K562 (cell line): ENCODE measurements around the gene TMEM150A. TPM values are rescaled to one million over a fixed set of nuclear protein-coding genes. Genes with fewer than 3 reads are reported as not detected.

Experiments used
- CTBP1 ChIP-seq: fragments of 450-650 bp; IDR thresholded peaks from 2 replicates; pipeline ENCODE4 v1.6.1; 2016; ENCODE audit warnings: borderline replicate concordance
- GATAD2A ChIP-seq: fragments of 450-650 bp; IDR thresholded peaks from 2 replicates; pipeline ENCODE4 v1.6.1; 2017
- KDM1A ChIP-seq, 2 experiments: fragments of 450-650 bp; IDR thresholded peaks; 2 replicates each; pipeline ENCODE4 v1.6.1; 2016; ENCODE audit warnings: mild to moderate bottlenecking in 2 of 2
- KLF1 ChIP-seq: fragments of 450-650 bp; IDR thresholded peaks from 2 replicates; pipeline ENCODE4 v1.6.1; 2016; ENCODE audit warnings: missing genetic modification characterization, missing compliant biosample characterization
- NFYB ChIP-seq: IDR thresholded peaks from 2 replicates; pipeline ENCODE4 v1.6.1; 2011; ENCODE audit warnings: mild to moderate bottlenecking, moderate library complexity; ENCODE audit not compliant: insufficient read length; ENCODE audit errors: extremely low read depth
- PML ChIP-seq: IDR thresholded peaks from 2 replicates; pipeline ENCODE4 v1.6.1; 2012; ENCODE audit warnings: low read length, inconsistent platforms
- RBM22 ChIP-seq: fragments of 200-400 bp; formaldehyde crosslinking; IDR thresholded peaks from 2 replicates; pipeline ENCODE4 v1.6.1; 2018; ENCODE audit warnings: low read length, low read depth; ENCODE audit not compliant: poor library complexity, severe bottlenecking
- SMARCB1 ChIP-seq: IDR thresholded peaks from 2 replicates; pipeline ENCODE4 v1.6.1; 2011; ENCODE audit warnings: improper control_type of control experiment, low read depth; ENCODE audit not compliant: insufficient read length
- SRF ChIP-seq, 2 experiments: fragments of 250-450, 450-650 bp in 1 of 2; sonication (Bioruptor Pico) in 1 of 2; sonication (generic) in 1 of 2; formaldehyde crosslinking; IDR thresholded peaks; 2 replicates each; pipeline versions ENCODE4 v1.5.0 to v1.5.1; 2020 to 2022; ENCODE audit warnings: mild to moderate bottlenecking in 1 of 2, missing genetic modification reagents in 1 of 2
- ZBED1 ChIP-seq: IDR thresholded peaks from 2 replicates; pipeline ENCODE4 v1.6.1; 2014
- ZNF140 ChIP-seq: fragments of 250-450 bp; sonication (Bioruptor Pico); IDR thresholded peaks from 2 replicates; pipeline ENCODE4 v1.8.0; 2021; ENCODE audit warnings: moderate library complexity, mild to moderate bottlenecking, inconsistent platforms
- ZNF274 ChIP-seq: IDR thresholded peaks from 2 replicates; pipeline ENCODE4 v1.6.1; 2011; ENCODE audit warnings: low read depth, mild to moderate bottlenecking, low read length, moderate library complexity, borderline replicate concordance
- ZNF830 ChIP-seq: fragments of 250-450 bp; sonication (Bioruptor Pico); IDR thresholded peaks from 2 replicates; pipeline ENCODE4 v1.5.0; 2021; ENCODE audit warnings: mild to moderate bottlenecking
- polyA plus RNA-seq, 8 experiments: library from polyadenylated mRNA; depleted of rRNA in 4 of 8; stranded (reverse) in 5 of 8; unstranded in 3 of 8; fragments of >200 nt; fragmentation: Nextera tagmentation in 2 of 8; fragmentation: Illumina TruSeq in 1 of 8; extraction: Ambion mirVana in 2 of 8; extraction: Trizol in 1 of 8; gene quantifications; 2 replicates each; pipeline versions ENCODE4 v1.2.1 to v1.2.3, GENCODE V29; 2011 to 2014; ENCODE audit warnings: inconsistent platforms in 1 of 8, missing spikeins in 1 of 8
- total RNA-seq, 7 experiments: library from RNA; depleted of rRNA in 6 of 7; stranded (reverse); fragments of >200 nt in 6 of 7; fragmentation: Illumina TruSeq in 2 of 7; extraction: Trizol in 2 of 7; gene quantifications; 2 replicates each; pipeline versions ENCODE4 v1.2.1 to v1.2.3, GENCODE V29; 2011 to 2021; ENCODE audit warnings: low replicate concordance in 1 of 7
- TF ChIP-seq, protein P1 (sequence below): fragments of 150-350 bp; conservative IDR thresholded peaks from 2 replicates; pipeline ENCODE4 v1.6.1; 2014; ENCODE audit warnings: low read length
- TF ChIP-seq, protein P2 (sequence below): IDR thresholded peaks from 2 replicates; pipeline ENCODE4 v1.6.1; 2016; ENCODE audit warnings: missing genetic modification characterization, missing compliant biosample characterization
- TF ChIP-seq, protein P3 (sequence below): fragments of 450-650 bp; IDR thresholded peaks from 2 replicates; pipeline ENCODE4 v1.6.1; 2018; ENCODE audit not compliant: partially characterized antibody
- TF ChIP-seq, protein P4 (sequence below), 2 experiments: fragments of 250-450 bp in 1 of 2; fragments of 450-650 bp in 1 of 2; sonication (Bioruptor Pico) in 1 of 2; IDR thresholded peaks; 2 replicates each; pipeline versions ENCODE4 v1.6.1 to v1.8.0; 2016 to 2021; ENCODE audit warnings: mild to moderate bottlenecking in 2 of 2, moderate library complexity in 2 of 2, missing compliant biosample characterization in 1 of 2, missing genetic modification characterization in 1 of 2

Gene TMEM150A
- total and polyA plus RNA-seq, 9 of the 15 experiments (the other 6 are each of a cell fraction or from before 2014, with no cell fraction given) = 3.9 to 17.1 (median 8.4) TPM

DNA sequence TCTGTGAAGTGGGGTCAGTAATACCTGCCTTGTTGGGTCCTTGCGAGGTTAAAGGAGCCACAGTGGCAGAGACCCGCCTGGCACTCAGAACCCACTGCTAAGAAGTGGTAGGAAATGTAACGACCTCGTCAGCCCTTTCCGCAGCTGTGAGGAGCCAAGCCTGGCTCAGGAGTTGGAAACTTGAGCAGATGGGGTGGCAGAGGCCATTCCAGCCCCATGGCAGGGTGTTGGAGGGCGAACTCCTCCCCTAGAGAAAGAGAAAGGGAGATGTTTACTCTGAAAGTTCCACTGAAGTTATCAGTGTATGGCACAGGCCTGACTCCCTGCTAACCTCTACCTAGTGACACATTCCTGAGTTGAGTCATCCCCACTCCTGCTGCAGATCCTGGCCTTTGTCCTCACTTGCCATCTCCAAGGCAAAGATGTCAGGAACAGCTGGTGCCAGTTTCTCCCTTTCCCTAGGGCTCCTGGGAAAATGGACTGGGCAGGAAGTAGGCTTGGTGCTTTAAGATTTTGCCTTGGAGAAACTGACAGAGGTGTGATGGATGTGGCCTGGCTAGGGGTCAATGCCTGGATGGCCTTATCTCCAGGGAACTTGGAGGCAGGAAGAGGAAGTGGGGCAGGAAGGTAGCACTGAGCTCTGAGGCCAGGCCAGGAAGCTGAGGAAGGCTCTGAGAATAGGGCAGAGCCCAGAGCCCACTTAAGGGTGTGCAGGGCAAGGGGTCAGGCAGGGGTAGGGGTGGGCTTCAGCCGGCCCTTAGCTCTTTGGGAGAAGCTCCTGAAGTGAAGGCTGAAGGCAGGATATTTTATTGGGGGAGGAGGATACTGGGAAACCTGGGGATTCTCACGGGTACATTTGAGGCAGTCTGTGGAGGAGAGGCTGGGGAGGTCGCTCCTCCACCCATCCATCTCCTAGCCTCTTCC lies 17.4 kb downstream of the TMEM150A start (continued):
- TF ChIP-seq, protein P1, sequence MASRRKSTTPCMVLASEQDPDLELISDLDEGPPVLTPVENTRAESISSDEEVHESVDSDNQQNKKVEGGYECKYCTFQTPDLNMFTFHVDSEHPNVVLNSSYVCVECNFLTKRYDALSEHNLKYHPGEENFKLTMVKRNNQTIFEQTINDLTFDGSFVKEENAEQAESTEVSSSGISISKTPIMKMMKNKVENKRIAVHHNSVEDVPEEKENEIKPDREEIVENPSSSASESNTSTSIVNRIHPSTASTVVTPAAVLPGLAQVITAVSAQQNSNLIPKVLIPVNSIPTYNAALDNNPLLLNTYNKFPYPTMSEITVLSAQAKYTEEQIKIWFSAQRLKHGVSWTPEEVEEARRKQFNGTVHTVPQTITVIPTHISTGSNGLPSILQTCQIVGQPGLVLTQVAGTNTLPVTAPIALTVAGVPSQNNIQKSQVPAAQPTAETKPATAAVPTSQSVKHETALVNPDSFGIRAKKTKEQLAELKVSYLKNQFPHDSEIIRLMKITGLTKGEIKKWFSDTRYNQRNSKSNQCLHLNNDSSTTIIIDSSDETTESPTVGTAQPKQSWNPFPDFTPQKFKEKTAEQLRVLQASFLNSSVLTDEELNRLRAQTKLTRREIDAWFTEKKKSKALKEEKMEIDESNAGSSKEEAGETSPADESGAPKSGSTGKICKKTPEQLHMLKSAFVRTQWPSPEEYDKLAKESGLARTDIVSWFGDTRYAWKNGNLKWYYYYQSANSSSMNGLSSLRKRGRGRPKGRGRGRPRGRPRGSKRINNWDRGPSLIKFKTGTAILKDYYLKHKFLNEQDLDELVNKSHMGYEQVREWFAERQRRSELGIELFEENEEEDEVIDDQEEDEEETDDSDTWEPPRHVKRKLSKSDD = no peak
- TF ChIP-seq ZBED1 = no peak
- TF ChIP-seq SMARCB1 = no peak
- peak; percentile 76 for TF ChIP-seq GATAD2A
- peak; percentile 87 to 90 for TF ChIP-seq KDM1A (IDR thresholded peaks at IDR 0.05)
- TF ChIP-seq, protein P2, sequence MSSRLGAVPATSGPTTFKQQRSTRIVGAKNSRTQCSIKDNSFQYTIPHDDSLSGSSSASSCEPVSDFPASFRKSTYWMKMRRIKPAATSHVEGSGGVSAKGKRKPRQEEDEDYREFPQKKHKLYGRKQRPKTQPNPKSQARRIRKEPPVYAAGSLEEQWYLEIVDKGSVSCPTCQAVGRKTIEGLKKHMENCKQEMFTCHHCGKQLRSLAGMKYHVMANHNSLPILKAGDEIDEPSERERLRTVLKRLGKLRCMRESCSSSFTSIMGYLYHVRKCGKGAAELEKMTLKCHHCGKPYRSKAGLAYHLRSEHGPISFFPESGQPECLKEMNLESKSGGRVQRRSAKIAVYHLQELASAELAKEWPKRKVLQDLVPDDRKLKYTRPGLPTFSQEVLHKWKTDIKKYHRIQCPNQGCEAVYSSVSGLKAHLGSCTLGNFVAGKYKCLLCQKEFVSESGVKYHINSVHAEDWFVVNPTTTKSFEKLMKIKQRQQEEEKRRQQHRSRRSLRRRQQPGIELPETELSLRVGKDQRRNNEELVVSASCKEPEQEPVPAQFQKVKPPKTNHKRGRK (tag) = no peak
- TF ChIP-seq ZNF830 (CRISPR knock-in tag) = 0 out of 2 replicates have a peak, but pooled peaks have one; percentile 11
- peak; percentile 28; the same call in 1 of the 2 replicates for TF ChIP-seq PML
- TF ChIP-seq, protein P3, sequence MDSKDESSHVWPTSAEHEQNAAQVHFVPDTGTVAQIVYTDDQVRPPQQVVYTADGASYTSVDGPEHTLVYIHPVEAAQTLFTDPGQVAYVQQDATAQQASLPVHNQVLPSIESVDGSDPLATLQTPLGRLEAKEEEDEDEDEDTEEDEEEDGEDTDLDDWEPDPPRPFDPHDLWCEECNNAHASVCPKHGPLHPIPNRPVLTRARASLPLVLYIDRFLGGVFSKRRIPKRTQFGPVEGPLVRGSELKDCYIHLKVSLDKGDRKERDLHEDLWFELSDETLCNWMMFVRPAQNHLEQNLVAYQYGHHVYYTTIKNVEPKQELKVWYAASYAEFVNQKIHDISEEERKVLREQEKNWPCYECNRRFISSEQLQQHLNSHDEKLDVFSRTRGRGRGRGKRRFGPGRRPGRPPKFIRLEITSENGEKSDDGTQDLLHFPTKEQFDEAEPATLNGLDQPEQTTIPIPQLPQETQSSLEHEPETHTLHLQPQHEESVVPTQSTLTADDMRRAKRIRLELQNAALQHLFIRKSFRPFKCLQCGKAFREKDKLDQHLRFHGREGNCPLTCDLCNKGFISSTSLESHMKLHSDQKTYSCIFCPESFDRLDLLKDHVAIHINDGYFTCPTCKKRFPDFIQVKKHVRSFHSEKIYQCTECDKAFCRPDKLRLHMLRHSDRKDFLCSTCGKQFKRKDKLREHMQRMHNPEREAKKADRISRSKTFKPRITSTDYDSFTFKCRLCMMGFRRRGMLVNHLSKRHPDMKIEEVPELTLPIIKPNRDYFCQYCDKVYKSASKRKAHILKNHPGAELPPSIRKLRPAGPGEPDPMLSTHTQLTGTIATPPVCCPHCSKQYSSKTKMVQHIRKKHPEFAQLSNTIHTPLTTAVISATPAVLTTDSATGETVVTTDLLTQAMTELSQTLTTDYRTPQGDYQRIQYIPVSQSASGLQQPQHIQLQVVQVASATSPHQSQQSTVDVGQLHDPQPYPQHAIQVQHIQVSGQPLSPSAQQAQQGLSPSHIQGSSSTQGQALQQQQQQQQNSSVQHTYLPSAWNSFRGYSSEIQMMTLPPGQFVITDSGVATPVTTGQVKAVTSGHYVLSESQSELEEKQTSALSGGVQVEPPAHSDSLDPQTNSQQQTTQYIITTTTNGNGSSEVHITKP = peak; percentile 91
- peak; percentile 98 for TF ChIP-seq CTBP1
- no peak for TF ChIP-seq ZNF140 (CRISPR knock-in tag)
- TF ChIP-seq NFYB = no peak
- no peak for TF ChIP-seq SRF (CRISPR knock-in tag; IDR thresholded peaks at IDR 0.05)
- TF ChIP-seq RBM22 = no peak
- TF ChIP-seq ZNF274 = no peak
- no peak for TF ChIP-seq KLF1 (tag)
- TF ChIP-seq, protein P4, sequence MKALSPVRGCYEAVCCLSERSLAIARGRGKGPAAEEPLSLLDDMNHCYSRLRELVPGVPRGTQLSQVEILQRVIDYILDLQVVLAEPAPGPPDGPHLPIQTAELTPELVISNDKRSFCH (CRISPR knock-in tag; IDR thresholded peaks at IDR 0.05) = no peak
- TF ChIP-seq, protein P4 (tag; IDR thresholded peaks at IDR 0.05) = no peak
